CD4-positive, CD25-positive, alpha-beta regulatory T cell (primary cell): ENCODE results near the gene COP1. TPM values are rescaled to one million over a fixed set of nuclear protein-coding genes. Genes with fewer than 3 reads are reported as not detected.

ENCODE experiments used
- ATAC-seq, 2 donors: fragments of 150-1000 bp; cut with Tn5 transposase; one replicate each; pipeline ENCODE4 v1.10.0; 2021; ENCODE audit warnings: low read depth in 2 of 2, moderate number of reproducible peaks in 2 of 2, moderate library complexity in 1 of 2
- DNase-seq, 3 donors: peaks; one replicate each; pipeline versions ENCODE4 v3.0.0 to v3.0.0-alpha.2; 2012 to 2022; ENCODE audit warnings: mixed read lengths in 1 of 3
- H3K27ac ChIP-seq: one replicate; pipeline ENCODE4 v1.7.0; 2013; ENCODE audit warnings: mild to moderate bottlenecking, low read length; ENCODE audit not compliant: insufficient read depth, poor library complexity, severe bottlenecking
- H3K27me3 ChIP-seq: one replicate; pipeline ENCODE4 v1.7.0; 2013; ENCODE audit warnings: low read length; ENCODE audit not compliant: control insufficient read depth, insufficient read depth
- H3K36me3 ChIP-seq: one replicate; pipeline ENCODE4 v1.7.0; 2013; ENCODE audit warnings: mild to moderate bottlenecking, low read length, moderate library complexity; ENCODE audit not compliant: control insufficient read depth, insufficient read depth
- H3K4me1 ChIP-seq: 2 replicates; pipeline ENCODE4 v1.7.0; 2013; ENCODE audit warnings: mild to moderate bottlenecking, low read length; ENCODE audit not compliant: insufficient read depth, control insufficient read depth, poor library complexity, severe bottlenecking
- H3K4me3 ChIP-seq: one replicate; pipeline ENCODE4 v1.7.0; 2013; ENCODE audit warnings: low read depth, mild to moderate bottlenecking, low read length, moderate library complexity
- H3K9me3 ChIP-seq, 2 experiments: 1 replicate in 1 of 2; 2 replicates in 1 of 2; pipeline ENCODE4 v1.7.0; 2013; ENCODE audit warnings: low read length in 2 of 2, mild to moderate bottlenecking in 1 of 2, moderate library complexity in 1 of 2; ENCODE audit not compliant: control insufficient read depth in 2 of 2
- H3K27ac Mint-ChIP-seq, 3 donors: one replicate each; pipeline ENCODE4 v1.8.0; 2020 to 2022; ENCODE audit warnings: mild to moderate bottlenecking in 3 of 3, mixed read lengths in 3 of 3, moderate library complexity in 2 of 3
- H3K27me3 Mint-ChIP-seq: one replicate; pipeline ENCODE4 v1.8.0; 2022; ENCODE audit warnings: mild to moderate bottlenecking, mixed read lengths
- H3K36me3 Mint-ChIP-seq: one replicate; pipeline ENCODE4 v1.8.0; 2020; ENCODE audit warnings: mixed read lengths
- H3K4me1 Mint-ChIP-seq, 4 donors: one replicate each; pipeline ENCODE4 v1.8.0; 2020 to 2022; ENCODE audit warnings: mixed read lengths in 4 of 4, mild to moderate bottlenecking in 1 of 4
- H3K4me3 Mint-ChIP-seq, 4 donors: one replicate each; pipeline ENCODE4 v1.8.0; 2020 to 2022; ENCODE audit warnings: mild to moderate bottlenecking in 4 of 4, mixed read lengths in 4 of 4, moderate library complexity in 3 of 4
- H3K9me3 Mint-ChIP-seq, 7 donors: one replicate each; pipeline ENCODE4 v1.8.0; 2020 to 2022; ENCODE audit warnings: mixed read lengths in 7 of 7, mild to moderate bottlenecking in 3 of 7, moderate library complexity in 2 of 7
- polyA plus RNA-seq, 4 donors: library from polyadenylated mRNA; unstranded; fragments of 300-500 nt; fragmentation: Illumina TruSeq; gene quantifications; one replicate each; pipeline ENCODE4 v1.2.3, GENCODE V29; 2021
- total RNA-seq: library from RNA; stranded (reverse); gene quantifications from one replicate; pipeline ENCODE4 v1.2.3, GENCODE V29; 2022

Gene COP1
- total and polyA plus RNA-seq, 5 donors from 2014 or later = 37.7 to 53.9 (median 42.0) TPM

DNA sequence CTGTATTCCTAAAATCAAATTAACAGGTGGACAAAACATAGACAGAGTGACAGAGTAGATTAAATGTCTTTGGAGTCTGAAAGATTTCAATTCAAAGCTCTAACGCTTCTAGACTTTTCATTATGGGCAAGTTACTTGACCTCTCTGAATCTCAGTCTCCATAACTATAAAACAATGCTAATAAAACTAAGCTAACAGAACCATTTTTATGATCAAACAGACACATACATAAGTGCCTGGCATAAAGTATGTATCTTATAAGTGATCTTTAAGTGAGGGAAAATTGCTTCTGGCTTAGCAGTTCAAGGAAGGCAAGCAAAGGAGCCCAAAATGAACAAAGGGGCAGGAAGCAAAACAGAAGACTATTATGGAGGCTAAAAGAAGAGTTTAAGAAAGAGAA, 246.9 kb downstream of the COP1 start:
- H3K4me3 Mint-ChIP-seq = no peak overlapping the region
- Histone ChIP-seq H3K27ac (no peak overlapping the region), H3K27me3 (no peaks in the 10 kb centered on the region), H3K4me3 (no peak overlapping the region), H3K9me3 (no peaks in the 10 kb centered on the region), H3K36me3 (peaks cover 13% of the 10 kb centered on the region), H3K4me1 (no peaks in the 10 kb centered on the region)
- H3K9me3 Mint-ChIP-seq = no peaks in the 10 kb centered on the region
- no peaks in the 10 kb centered on the region for H3K27me3 Mint-ChIP-seq
- ATAC-seq (no peak), DNase-seq (no peak)
- peaks cover 33% of the 10 kb centered on the region for H3K36me3 Mint-ChIP-seq
- H3K27ac Mint-ChIP-seq = no peak overlapping the region
- peaks cover 3 to 14% (median 10%) of the 10 kb centered on the region in 4 donors for H3K4me1 Mint-ChIP-seq

GRCh38 chr1:175951627-175952026, 255.5 kb downstream of the COP1 start:
- no peak overlapping the region for H3K4me3 ChIP-seq

DNA sequence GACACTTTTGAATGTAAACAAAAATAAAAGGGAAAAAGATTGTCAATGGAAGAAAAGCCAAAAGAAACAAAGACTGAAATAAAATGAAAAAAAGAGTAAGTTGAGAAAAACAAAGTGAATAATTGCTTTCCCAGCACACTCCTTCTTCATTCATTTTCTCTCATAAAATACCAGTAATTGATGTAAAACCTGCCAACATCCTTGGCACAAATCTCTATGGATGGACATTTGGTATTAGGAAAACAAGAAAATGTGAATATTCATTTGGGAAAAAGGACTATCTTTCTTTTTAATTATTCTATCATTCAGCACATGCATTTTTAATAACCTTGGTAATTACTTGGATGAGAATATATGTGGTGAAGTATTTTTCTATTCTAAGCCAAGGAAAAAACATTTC, 259.3 kb downstream of the COP1 start:
- no peak overlapping the region for H3K27ac ChIP-seq
- Mint-ChIP-seq H3K4me1 (peaks cover 0 to 9% (median 4%) of the 10 kb centered on the region in 4 donors), H3K27me3 (no peaks in the 10 kb centered on the region), H3K9me3 (peaks cover 0 to 6% (median 0%) of the 10 kb centered on the region in 7 donors), H3K36me3 (peaks cover 45% of the 10 kb centered on the region), H3K4me3 (no peak overlapping the region), H3K27ac (no peak overlapping the region)
- peaks cover 29% of the 10 kb centered on the region for H3K36me3 ChIP-seq
- H3K4me3 ChIP-seq = no peak overlapping the region
- ATAC-seq (no peak), DNase-seq (no peak)
- H3K9me3 ChIP-seq = no peaks in the 10 kb centered on the region
- H3K27me3 ChIP-seq = no peaks in the 10 kb centered on the region
- H3K4me1 ChIP-seq = no peaks in the 10 kb centered on the region

More at GRCh38 chr1:175951627-175952026, 255.5 kb downstream of the COP1 start:
- Mint-ChIP-seq H3K27me3 (no peaks in the 10 kb centered on the region), H3K36me3 (peaks cover 43% of the 10 kb centered on the region), H3K9me3 (peaks cover 0 to 6% (median 0%) of the 10 kb centered on the region in 7 donors), H3K4me3 (no peak overlapping the region), H3K27ac (peak overlapping the region in 1 of 3 donors; percentile 48), H3K4me1 (peaks cover 0 to 6% (median 4%) of the 10 kb centered on the region in 4 donors)
- no peaks in the 10 kb centered on the region for H3K27me3 ChIP-seq
- H3K9me3 ChIP-seq = no peaks in the 10 kb centered on the region
- no peak overlapping the region for H3K27ac ChIP-seq
- H3K4me1 ChIP-seq = no peaks in the 10 kb centered on the region
- peaks cover 25% of the 10 kb centered on the region for H3K36me3 ChIP-seq
- ATAC-seq (no peak), DNase-seq (no peak)

- Mint-ChIP-seq H3K4me3 (no peak overlapping the region), H3K9me3 (peaks cover 0 to 2% (median 0%) of the 10 kb centered on the region in 7 donors), H3K27ac (no peak overlapping the region), H3K4me1 (peaks cover 0 to 4% (median 1%) of the 10 kb centered on the region in 4 donors), H3K36me3 (peaks cover 57% of the 10 kb centered on the region), H3K27me3 (no peaks in the 10 kb centered on the region)
- Histone ChIP-seq H3K36me3 (peaks cover 44% of the 10 kb centered on the region), H3K27me3 (no peaks in the 10 kb centered on the region), H3K4me1 (no peaks in the 10 kb centered on the region), H3K9me3 (no peaks in the 10 kb centered on the region), H3K27ac (no peak overlapping the region), H3K4me3 (no peak overlapping the region)
- no peak for DNase-seq
- no peak for ATAC-seq
These were observed 262.5 kb downstream of the COP1 start for GRCh38 chr1:175944591-175944990.

DNA sequence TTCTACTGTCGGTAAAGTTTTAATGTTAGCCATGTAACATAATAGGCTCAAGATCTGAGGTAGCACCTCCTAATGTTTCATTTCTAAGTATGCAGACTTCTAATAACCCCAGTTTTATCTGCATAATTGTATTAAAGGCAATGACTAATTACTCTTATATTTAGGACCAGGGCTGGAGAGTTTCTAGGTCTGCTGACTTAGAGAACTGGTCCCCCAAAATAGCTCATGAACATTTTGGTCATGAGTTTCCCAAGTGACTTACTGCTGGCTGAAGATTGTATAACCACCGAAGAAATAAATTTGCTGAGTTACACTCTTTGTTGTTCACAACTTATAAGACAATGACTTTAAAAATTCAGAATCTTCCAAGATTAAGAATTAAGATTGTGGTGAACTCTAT, 265.9 kb downstream of the COP1 start:
- H3K36me3 Mint-ChIP-seq = peaks cover 65% of the 10 kb centered on the region
- no peaks in the 10 kb centered on the region for H3K27me3 ChIP-seq
- no peaks in the 10 kb centered on the region for H3K9me3 ChIP-seq

DNA sequence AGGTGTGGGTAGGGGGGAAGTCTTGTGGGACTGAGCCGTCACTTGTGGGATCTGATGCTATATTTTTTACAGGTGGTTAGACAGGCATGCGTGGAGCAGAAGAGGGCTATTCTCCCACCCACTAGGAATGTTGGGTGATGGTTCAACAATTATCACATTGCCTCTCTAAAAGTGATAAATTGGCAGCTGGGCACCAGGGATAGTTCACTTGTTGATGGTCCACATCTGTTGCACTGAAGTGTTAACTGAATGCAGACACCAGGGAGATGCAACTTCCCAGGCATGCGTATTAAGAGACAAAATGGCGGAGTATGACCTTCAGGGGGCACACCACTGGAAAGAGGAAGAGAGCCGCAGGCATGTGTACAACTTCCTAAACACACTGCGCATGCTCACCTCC, 270.4 kb downstream of the COP1 start:
- Mint-ChIP-seq H3K4me1 (peaks cover 0 to 4% (median 0%) of the 10 kb centered on the region in 4 donors), H3K9me3 (peaks cover 0 to 11% (median 2%) of the 10 kb centered on the region in 7 donors), H3K36me3 (peaks cover 50% of the 10 kb centered on the region), H3K27me3 (no peaks in the 10 kb centered on the region), H3K4me3 (no peak overlapping the region), H3K27ac (no peak overlapping the region)
- Histone ChIP-seq H3K27me3 (no peaks in the 10 kb centered on the region), H3K4me3 (no peak overlapping the region), H3K4me1 (no peaks in the 10 kb centered on the region), H3K9me3 (no peaks in the 10 kb centered on the region), H3K27ac (no peak overlapping the region), H3K36me3 (peaks cover 21% of the 10 kb centered on the region)
- ATAC-seq (no peak), DNase-seq (no peak)

More for the DNA sequence above, 265.9 kb downstream of the COP1 start:
- Mint-ChIP-seq H3K9me3 (peaks cover 0 to 4% (median 0%) of the 10 kb centered on the region in 7 donors), H3K27ac (no peak overlapping the region), H3K4me3 (no peak overlapping the region), H3K4me1 (peaks cover 0 to 4% (median 1%) of the 10 kb centered on the region in 4 donors), H3K27me3 (no peaks in the 10 kb centered on the region)
- Histone ChIP-seq H3K36me3 (peaks cover 32% of the 10 kb centered on the region), H3K4me3 (no peak overlapping the region), H3K27ac (no peak overlapping the region), H3K4me1 (no peaks in the 10 kb centered on the region)
- no peak for ATAC-seq
- no peak for DNase-seq

DNA sequence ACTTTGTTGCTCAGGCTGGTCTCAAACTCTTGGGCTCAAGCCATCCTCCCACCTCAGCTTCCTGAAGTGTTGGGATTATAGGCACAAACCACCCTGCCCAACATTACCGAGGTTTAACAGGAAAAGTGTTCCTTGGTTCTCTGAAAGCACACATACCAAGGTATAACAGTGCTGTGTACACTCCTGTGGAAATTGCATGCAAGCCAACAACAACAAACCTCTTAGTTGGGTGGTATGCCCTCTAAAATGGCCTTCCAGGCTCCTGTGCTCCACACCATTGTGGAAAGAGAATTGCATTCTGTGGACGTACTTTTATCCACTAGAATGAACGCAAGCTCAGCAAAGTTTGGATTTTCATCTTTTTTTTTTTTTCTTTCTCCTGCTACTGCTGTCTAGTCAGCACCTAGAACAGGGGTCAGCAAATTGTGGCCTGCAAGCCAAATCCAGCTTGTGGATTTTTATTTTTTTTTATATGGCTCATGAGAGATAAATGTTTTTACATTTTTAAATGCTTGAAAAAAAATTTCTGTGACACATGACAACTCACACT, 271.4 kb downstream of the COP1 start:
- H3K36me3 Mint-ChIP-seq = peaks cover 42% of the 10 kb centered on the region
- H3K9me3 ChIP-seq = no peaks in the 10 kb centered on the region

DNA sequence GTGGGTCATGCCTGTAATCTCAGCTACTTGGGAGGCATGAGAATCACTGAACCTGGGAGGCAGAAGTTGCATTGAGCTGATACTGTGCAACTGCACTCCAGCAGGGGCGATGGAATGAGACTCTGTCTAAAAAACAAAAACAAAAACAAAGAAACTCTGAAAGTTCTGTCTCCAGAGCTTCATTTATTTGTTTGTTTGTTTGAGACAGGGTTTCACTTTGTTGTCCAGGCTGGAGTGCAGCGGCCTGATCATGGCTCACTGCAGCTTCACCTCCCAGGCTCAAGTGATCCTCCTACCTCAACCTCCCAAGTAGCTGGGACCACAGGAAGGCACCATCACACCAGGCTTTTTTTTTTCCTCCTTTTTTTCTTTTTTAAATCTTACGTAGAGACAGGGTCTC, 271.9 kb downstream of the COP1 start:
- no peak overlapping the region for H3K4me3 ChIP-seq
- no peaks in the 10 kb centered on the region for H3K9me3 ChIP-seq
- ATAC-seq = no peak
- DNase-seq = no peak
- no peaks in the 10 kb centered on the region for H3K27me3 ChIP-seq
- Mint-ChIP-seq H3K27ac (no peak overlapping the region), H3K4me1 (peaks cover 0 to 4% (median 0%) of the 10 kb centered on the region in 4 donors), H3K27me3 (no peaks in the 10 kb centered on the region), H3K4me3 (no peak overlapping the region), H3K9me3 (peaks cover 0 to 17% (median 4%) of the 10 kb centered on the region in 7 donors), H3K36me3 (peaks cover 39% of the 10 kb centered on the region)
- no peak overlapping the region for H3K27ac ChIP-seq
- H3K4me1 ChIP-seq = no peaks in the 10 kb centered on the region
- peaks cover 8% of the 10 kb centered on the region for H3K36me3 ChIP-seq

More for the DNA sequence above, 271.4 kb downstream of the COP1 start:
- Mint-ChIP-seq H3K4me1 (peaks cover 0 to 4% (median 0%) of the 10 kb centered on the region in 4 donors), H3K9me3 (peaks cover 0 to 17% (median 4%) of the 10 kb centered on the region in 7 donors), H3K4me3 (peak overlapping the region in 1 of 4 donors; percentile 84), H3K27ac (no peak overlapping the region), H3K27me3 (no peaks in the 10 kb centered on the region)
- Histone ChIP-seq H3K27me3 (no peaks in the 10 kb centered on the region), H3K4me1 (no peaks in the 10 kb centered on the region), H3K4me3 (no peak overlapping the region), H3K27ac (no peak overlapping the region), H3K36me3 (peaks cover 11% of the 10 kb centered on the region)
- DNase-seq (no peak), ATAC-seq (no peak)
